HG03135 (cell line): ENCODE results near the gene B4GALT5.
"Not testable (repeated sequence)": the region's sequence is repeated elsewhere in the genome, so short reads cannot be mapped to it uniquely, and the experiment has no call there.

Source experiments
- ATAC-seq: cut with Tn5 transposase; IDR thresholded peaks from one replicate; pipeline ENCODE4 v1.9.1; 2021; ENCODE audit warnings: mild to moderate bottlenecking, moderate library complexity; ENCODE audit not compliant: unreplicated experiment

The B4GALT5 gene

DNA sequence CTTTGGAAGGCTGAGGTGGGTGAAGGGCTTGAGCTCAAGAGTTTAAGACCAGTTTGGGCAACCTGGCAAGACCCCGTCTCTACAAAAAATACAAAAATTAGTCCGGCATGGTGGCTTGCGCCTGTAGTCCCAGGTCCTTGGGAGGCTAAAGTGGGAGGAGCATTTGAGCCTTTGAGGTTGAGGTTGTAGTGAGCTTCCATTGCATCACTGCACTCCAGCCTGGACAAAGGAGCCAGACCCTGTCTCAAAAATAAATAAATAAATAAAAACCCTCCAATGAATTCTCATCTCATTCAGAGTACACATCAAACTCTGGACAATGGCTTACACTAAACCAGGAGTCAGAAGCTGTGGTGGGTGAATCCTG lies 31.8 kb downstream of the B4GALT5 start:
- no peak for ATAC-seq

DNA sequence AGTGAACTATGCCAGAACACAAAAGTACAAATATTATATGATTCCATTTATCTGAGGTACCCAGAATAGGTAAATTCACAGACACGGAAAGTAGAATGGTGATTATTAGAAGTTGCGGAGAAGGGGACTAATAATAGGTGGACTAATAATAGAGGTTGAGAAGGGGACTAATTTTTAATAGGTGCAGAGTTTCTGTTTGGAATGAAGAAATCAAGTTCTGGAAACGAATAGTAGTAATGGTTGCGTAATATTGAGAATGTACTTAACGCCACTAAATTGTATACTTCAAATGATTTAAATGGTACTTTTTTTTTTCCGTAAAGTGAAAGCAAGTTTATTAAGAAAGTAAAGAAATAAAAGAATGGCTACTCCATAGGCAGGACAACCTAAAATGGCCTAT lies 33.2 kb downstream of the B4GALT5 start:
- ATAC-seq = no peak

DNA sequence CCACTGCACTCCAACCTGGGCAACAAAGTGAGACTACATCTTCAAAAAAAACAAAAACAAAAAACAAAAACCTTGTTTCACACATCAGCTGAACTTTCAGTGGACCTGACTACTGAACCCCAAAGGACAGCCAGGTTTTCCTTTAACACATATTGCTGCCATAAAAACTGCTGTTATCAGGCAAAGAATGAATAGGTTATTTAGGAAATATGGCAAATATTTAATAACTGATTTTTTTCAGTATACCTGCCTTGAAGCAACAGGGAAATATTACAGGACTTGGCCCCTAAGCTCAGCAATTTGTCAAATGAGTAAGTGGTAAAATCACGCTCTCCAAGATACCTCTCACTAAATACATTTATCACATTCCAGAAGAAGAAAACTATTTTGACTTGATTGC lies 34.0 kb downstream of the B4GALT5 start:
- ATAC-seq = no peak

DNA sequence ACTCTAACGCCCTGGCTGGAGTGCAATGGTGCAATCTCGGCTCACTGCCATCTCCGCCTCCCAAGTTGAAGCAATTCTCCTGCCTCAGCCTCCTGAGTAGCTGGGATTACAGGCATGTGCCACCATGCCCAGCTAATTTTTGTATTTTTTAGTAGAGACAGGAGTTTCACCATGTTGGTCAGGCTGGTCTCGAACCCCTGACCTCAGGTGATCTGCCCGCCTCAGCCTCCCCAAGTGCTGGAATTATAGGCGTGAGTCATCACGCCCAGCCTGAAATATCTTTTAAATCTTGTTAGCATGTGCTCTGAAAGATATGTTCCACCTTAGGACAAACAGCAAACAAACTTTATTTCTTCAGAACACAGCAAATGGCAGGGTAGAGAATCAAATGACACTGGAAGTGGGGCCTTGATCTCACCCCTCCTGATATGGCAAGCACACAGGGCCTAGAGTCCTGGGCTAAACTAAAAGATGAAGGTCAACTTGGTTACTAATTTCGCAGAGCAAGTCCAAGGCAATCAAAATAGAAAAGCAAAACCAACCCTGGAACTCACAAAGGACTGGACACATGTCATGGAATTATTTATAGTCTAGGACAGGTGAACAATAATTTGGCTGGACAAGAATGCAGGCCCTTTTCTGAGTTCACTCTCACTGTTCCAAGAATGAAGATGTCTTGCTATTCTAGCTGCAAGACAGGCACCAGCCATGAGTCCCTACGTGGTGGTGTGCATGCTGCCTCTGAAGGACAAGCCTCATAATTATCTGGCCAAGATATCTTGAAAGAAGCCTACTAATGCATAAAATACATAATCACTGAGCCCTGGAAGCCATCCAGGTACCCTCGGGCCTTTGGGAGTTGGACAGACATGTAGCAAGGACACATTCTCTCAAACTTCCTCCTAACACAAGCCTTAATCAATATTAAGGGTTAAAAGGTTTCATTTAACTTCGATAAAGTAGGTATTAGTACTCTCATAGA lies 35.6 kb downstream of the B4GALT5 start:
- no peak for ATAC-seq

DNA sequence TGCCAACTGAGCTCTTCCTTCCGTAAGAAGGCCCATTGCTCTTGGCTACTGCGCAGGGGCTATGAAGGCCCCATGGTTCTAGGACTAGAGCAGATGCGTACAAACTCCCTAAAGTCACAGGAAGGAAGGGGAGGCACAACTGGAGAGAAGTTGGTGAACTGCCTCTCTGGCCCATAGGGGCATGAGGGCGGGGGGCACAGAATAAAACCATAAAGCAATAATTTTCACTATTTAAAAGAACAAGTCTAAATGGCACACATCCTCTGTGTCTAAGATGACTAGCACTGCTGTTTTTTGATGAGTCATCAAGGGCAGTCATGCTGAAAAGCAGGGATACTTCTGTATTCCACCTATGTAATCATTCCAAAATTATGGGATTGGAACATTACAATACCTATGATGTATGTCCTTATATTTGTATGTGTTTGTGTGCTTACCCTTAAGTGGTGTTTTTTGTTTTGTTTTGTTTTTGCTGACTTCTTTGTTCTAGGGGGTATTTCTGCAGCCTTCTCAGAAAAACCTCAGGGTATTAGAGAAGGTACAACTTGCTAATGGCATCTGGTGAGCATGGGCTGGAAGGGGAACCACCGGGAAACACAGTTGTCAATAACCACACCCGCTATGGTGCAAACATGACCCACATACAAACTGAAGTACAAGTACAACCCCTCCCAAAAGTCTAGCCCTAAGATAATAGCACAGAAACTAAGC lies 36.9 kb downstream of the B4GALT5 start:
- peak; percentile 35 for ATAC-seq

DNA sequence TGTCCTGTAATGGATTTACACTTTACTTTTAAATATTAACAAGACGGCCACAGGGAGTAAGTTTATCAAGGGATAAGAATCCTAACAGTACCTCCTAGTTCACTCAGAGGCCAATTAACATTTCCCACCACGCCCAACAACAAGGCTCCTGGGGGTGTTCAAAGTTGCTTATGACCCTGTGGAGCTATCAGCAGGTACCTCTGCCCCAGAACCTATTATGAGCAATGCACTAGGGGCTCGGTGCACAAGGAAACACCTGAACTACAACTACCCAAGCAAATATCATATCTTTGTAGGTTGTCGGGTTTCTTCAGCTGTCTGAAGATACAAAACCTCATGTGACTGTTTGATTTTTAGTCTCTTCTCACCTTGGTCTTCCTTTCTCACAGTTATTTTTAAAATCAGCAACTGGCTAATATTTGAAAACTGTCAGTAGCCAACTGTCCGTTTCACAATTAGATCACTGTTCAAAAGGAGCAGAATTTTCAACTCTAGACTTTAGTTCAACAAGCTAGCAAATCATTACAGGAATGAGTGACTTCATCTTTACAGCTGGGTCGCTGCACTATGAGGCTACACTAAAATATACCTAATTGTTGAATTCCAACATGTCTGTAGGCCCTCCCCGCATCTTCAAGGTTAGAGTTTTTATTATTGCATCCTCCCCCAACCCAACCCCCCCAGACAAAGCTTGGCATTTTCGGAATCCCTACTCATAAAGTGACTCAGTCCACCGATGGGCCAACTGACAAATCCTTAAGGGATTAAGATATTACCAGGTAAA lies 38.1 kb downstream of the B4GALT5 start:
- peak; percentile 59 for ATAC-seq

DNA sequence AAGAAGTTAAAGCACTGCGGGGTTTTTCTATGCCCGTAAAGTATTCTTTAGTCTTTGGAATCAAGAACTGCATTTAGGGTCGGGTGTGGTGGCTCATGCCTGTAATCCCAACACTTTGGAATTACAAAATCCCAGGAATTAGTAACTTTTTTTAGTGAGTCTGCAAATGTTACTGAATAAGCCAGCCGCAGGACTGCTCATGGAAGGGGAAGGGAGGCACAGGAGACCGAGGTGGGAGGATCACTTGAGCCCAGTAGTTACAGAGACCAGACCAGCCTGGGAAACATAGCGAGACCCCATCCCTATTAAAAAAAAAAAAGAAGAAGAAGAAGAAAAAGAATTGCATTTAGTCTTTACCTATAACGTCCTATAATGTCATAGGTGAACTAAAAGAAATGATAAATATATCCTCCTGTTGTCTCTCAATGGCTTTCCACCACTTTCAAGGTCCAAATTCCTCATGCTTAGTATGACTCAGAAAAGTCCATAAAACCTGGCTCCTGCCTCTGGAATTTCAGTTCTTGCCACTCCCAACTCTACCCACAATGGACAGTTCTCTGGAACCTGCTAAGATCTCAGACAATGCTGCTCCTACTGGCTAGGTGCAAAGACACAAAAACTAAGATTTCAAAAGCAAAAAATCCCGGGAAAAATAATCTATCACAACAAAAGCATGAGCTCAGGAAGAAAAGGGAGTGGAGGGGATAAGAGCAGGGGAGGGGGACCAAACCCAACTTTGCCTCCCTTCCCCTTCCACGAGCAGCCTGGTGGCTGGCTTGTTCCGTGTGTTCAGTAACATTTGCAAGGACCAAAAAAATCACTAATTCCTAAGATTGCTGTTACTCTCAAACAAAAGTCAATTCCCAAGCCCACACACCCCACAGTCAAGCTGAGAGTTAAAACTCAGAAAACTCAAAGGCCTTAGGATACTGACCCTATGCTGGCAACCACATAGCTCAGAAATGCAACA lies 39.0 kb downstream of the B4GALT5 start:
- no peak for ATAC-seq

DNA sequence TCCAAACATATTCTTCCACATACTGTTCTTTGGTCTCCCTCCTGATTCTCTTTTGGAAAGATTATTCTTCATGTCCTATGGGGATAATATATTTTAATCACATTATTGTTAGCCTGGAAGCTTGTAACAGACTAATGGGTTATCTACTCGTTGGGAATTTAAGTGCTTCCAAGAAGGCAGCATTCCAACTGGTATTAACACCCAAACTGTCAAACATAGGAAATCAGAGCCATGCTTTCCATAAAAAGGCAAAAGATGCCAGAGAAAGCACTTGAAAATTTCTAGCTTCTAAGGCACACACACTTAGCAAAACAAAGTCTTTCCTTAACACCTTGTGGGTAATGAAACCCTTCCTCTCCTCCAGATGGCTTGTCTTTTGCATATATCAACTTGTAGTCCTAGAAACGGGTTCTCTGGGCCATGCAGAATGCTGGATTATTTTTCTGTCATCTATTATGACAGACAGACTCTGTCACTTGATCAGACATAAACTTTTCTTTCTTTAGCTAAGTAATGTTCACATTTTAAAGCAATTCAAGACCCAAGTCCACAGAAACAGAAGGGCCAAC lies 41.5 kb downstream of the B4GALT5 start:
- ATAC-seq = no peak

DNA sequence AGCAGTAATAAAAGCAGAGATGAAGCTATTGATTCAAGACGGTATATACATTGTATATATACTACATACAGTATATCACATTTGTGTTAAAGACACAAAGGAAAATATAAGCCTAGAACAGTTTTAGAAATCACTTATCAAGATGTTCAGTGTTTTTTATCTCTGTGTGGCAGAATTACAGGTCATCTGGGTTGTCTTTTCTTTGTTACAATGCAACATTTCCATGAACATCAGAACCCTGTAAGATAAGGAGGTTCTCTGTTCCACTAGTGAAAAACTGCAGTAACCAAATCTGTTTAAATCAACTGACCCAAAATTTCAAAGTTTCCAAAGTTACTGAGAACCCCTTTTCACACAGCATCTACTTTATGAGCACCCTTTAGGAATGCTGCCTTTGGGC lies 42.2 kb downstream of the B4GALT5 start:
- no peak for ATAC-seq

DNA sequence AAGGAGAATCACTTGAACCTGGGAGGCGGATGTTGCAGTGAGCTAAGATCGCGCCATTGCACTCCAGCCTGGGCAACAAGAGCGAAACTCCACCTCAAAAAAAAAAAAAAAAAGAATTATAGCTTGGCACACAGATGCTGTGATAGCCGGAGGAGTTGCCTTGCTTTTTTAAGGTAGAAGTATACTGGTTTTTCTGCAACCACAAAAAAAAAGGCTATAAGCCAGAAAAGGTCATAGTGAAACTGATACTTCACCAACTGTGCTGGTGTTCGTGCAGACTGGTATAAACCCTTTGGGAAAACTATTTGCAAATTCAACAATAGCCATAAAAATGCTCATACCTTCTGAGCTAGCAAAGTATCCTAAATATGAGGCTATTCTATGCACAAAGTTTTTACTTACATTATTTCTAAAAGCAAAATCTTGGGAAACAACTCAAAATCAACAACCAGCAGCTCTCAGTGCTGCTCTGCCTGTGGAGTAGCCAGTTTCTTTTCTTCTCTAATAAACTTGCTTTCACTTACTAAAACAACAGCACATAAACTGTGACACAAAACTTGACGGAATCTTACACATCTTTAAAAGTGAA lies 44.0 kb downstream of the B4GALT5 start:
- peak; percentile 48 for ATAC-seq

DNA sequence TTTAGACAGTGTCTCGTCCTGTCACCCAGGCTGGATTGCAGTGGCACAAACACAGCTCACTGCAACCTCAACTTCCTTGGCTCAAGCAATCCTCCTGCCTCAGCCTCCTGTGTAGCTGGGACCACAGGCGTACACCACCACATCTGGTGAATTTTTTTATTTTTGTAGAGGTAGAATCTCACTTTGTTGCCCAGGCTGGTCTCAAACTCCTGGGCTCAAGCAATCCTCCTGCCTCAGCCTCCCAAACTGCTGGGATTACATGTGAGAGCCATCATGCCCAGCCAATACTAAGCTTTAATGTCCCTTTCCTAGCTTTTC lies 44.8 kb downstream of the B4GALT5 start:
- not testable (repeated sequence) for ATAC-seq

DNA sequence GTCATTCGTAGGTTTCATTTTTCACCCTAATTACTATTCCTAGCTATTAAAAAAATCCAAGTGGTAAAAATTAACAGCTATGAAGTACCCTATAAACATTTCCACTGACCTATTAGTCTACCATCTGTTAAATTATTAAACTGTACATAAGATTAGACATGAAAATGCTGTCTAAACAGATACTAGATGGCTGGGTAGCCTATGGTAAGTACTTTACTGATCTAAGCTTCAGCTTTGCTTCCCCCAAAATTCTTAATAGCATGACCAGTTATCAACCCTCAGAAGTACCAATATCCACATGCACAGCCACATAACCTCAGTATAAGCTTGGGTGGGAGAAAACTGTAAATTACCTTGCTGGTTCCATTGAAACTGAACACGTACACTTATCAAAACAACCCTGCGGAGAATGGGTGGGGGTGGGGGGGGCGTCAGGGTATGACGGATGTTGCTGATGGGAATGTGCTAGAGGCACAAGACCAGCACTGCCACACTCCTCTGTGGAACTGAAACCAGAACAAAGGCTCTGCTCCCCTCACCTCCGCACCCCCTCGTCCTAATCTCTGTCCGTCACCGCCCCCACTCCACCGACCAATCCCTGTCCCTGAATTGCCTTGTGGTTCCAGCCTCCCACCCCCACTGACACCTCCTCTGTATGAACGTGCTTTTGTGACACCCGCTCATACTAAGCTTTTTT lies 45.3 kb downstream of the B4GALT5 start:
- ATAC-seq = peak; percentile 67

DNA sequence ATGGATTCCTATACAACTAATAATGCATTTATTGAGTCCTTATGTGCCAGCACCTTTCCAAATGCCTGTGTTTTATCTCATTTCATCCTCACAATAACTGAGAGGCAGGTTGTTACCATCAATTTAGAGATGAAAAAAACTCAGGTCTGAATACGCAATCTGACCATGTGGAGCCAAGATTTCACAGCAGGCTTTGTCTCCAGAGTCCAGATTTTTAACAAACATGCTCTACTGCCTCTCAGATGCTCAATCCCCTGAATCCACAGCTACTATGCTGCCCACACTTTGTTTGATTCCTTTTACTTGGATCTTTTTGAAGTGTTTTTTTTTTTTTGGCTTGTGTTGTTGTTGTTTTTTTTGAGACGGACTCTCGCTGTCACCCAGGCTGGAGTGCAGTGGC lies 46.8 kb downstream of the B4GALT5 start:
- no peak for ATAC-seq

DNA sequence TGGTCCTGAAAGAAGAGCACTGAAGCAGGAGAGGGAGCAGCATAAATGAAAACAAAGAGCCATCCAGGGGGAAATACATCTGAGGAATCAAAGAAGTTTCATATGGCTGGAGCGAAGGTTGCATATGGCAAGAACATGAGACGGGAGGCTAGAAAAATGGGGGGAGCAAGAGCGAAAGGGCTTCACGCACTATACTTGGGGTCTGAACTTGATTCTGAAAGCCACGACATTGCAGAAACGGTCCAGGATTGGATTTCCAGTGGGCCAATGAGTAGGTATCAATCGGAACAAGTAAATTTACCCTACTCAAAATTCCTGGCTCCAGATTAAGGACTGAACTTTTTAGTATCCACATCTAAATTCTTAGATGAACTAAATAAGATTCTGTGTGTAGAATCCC lies 47.9 kb downstream of the B4GALT5 start:
- ATAC-seq = no peak

DNA sequence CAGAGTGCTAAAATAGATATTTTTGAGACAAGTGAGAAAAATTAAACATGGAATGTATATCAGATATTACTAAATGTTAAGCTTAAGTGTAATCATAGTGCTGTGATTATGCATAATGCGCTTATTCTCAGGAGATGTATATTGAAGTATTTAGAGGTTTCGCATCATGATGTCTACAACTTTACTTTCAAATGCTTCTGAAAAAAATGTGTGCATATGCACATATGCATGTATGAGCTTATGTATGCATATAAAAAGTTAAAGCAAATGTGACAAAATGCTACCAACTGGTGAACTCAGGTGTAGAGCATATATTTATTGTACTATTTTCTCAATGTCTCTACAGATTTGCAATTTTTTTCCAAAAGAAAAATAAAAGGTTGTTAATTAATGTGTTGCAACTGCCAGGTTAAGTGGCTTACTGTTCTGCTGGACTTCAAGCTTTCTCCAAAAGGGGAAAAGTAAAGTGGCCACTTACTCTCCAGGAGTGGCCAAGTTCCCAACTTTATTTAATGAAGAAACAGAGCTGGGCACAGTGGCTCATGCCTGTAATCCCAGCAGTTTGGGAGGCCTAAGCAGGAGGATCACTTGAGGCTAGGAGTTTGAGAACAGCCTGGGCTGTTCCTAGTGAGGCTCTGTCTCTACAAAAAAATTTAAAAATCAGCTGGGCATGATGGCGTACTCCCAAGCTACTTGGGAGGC lies 48.9 kb downstream of the B4GALT5 start:
- no peak for ATAC-seq

DNA sequence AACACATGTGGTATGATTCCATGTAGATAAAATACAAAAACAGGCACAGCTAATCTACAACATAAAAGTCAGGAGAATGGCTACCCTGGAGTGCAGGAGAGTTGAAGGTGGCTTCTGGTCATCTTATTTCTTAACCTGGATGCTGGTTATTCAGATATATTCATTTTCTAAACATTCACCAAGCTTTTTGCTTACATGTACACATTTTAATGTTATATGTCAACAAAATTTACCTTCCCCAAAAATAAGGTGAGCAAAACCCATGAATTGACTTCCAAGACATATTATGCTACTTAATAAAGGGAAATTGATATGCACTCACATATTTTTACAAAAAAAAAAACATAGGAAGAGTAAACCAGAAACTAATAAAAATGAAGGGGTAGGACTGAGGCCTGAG lies 50.6 kb downstream of the B4GALT5 start:
- no peak for ATAC-seq

DNA sequence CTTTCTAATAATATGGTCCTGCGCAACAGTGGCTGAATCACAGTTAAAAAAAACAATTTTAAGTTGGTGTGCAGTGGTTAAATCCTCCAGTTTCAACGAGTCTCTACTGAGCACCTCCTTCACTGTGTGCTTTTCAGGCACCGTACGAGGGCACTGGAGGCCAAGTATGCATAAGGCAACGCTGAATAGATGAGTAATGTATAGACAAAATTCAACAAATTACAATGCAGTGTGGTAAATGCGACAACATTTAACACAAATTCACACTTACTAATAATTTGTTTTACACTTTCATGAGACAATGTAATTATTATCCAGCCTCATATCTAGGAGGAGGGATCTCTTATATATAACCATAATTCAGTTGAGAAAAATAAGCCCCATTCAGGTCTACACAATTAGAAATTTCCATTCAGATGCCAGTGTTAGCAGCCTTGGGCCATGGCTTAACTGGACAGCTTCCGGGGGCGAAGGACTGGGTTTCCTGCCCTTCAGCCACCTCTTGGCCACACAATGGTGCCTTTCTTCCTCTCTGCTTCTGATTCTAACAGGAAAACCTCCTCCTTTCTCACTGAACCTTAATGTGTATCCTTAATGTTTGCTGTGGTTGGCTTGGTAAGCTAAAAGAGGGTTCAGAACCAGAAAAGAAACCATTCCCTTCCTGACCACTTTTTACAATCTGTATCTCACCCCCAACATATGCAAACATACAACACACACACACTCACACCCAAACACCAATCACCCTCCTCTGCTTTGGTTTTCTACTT lies 51.9 kb downstream of the B4GALT5 start:
- no peak for ATAC-seq

DNA sequence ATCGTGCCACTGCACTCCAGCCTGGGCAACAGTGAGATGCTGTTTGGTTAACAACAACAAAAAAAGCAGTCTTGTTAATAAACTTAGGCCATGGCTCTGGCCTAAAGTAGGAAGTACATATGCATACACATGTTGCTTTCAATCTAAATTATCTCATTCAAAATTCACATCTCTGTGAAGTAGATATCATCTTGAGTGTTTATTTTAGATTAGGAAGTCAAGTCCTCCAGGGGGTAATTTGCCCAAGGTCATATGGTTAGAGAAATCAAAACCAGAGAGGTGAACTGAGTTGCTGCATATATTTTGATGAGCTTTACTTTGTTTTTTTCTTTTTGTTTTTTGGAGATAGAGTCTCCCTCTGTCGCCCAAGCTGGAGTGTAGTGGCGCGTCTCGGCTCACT lies 52.8 kb downstream of the B4GALT5 start:
- no peak for ATAC-seq
